Gastrocnemius medialis (tissue), 4 donors: ENCODE data around the gene ZNF574.

Experiments
- CTCF ChIP-seq, 5 experiments: fragments of 450-650 bp in 3 of 5; fragments of 200-600 bp in 2 of 5; sonication (generic) in 2 of 5; IDR thresholded peaks in 4 of 5; conservative IDR thresholded peaks in 1 of 5; 1 replicate in 4 of 5; 2 replicates in 1 of 5; pipeline ENCODE4 v1.5.1; 2016 to 2019; ENCODE audit warnings: antibody characterized with exemption in 5 of 5, mild to moderate bottlenecking in 3 of 5, moderate library complexity in 3 of 5
- POLR2A ChIP-seq, 2 donors: fragments of 450-650 bp; IDR thresholded peaks; one replicate each; pipeline ENCODE4 v1.6.1; 2017; ENCODE audit warnings: antibody characterized with exemption in 2 of 2, mild to moderate bottlenecking in 2 of 2, moderate library complexity in 2 of 2

- TF ChIP-seq CTCF (IDR thresholded peaks at IDR 0.05 in 4 of 5, conservative IDR thresholded peaks at IDR 0.05 in 1 of 5) (no peak), POLR2A (IDR thresholded peaks at IDR 0.05) (no peak)
These were observed 35.9 kb upstream of the ZNF574 start for GRCh38 chr19:42040031-42040430.
